IMR-90 (cell line): Measurements from ENCODE around the gene EPHB1. TPM values are rescaled to one million over a fixed set of nuclear protein-coding genes. Genes with fewer than 3 reads are reported as not detected.

Experiments used
- ATAC-seq: fragments of 200-7000 bp; cut with Tn5 transposase; 2 replicates; pipeline ENCODE4 v1.9.1; 2020; ENCODE audit warnings: low read depth, mild to moderate bottlenecking, moderate library complexity
- BruUV-seq: library from RNA; stranded (reverse); fragments of 400-500 nt; replicated peaks from 2 replicates; lab custom pipeline; 2021; lab: Mats Ljungman, UMichigan
- CTCF ChIA-PET: fragments of 300-600 bp; formaldehyde crosslinking; extraction: SDS; loops from one replicate; lab custom pipeline; 2021; ENCODE audit warnings: antibody characterized with exemption; lab: Yijun Ruan, JAX
- POLR2A ChIA-PET: fragments of 300-600 bp; sonication (Branson Sonifier 250); formaldehyde crosslinking; loops from one replicate; lab custom pipeline; 2022; ENCODE audit warnings: antibody characterized with exemption; ENCODE audit not compliant: unreplicated experiment; lab: Charles Lee
- DNase-seq: peaks from one replicate; pipeline ENCODE4 v3.0.0; 2013
- H2AFZ ChIP-seq: replicated peaks from 2 replicates; pipeline ENCODE3; 2013; ENCODE audit warnings: low read length, mild to moderate bottlenecking; ENCODE audit not compliant: poor library complexity
- H2AK5ac ChIP-seq: 2 replicates; pipeline ENCODE4 v1.6.1; 2013; ENCODE audit warnings: low read depth, low read length, inconsistent platforms
- H2AK9ac ChIP-seq: replicated peaks from 2 replicates; pipeline ENCODE3; 2013; ENCODE audit warnings: mild to moderate bottlenecking, low read depth, low read length, moderate library complexity; ENCODE audit not compliant: poor library complexity
- H2BK120ac ChIP-seq: 2 replicates; pipeline ENCODE4 v1.6.1; 2013; ENCODE audit warnings: low read depth, low read length, inconsistent platforms
- H2BK15ac ChIP-seq: 3 replicates; pipeline ENCODE4 v1.6.1; 2013; ENCODE audit warnings: low read depth, low read length, inconsistent platforms
- H2BK20ac ChIP-seq: 2 replicates; pipeline ENCODE4 v1.6.1; 2013; ENCODE audit warnings: low read depth, mild to moderate bottlenecking, inconsistent platforms, low read length, moderate library complexity
- H2BK5ac ChIP-seq: 2 replicates; pipeline ENCODE4 v1.6.1; 2013; ENCODE audit warnings: mild to moderate bottlenecking, low read depth, low read length, inconsistent platforms; ENCODE audit not compliant: poor library complexity, severe bottlenecking
- H3K14ac ChIP-seq: replicated peaks from 2 replicates; pipeline ENCODE4 v1.6.1; 2013; ENCODE audit warnings: low read depth, low read length, inconsistent platforms
- H3K18ac ChIP-seq: 2 replicates; pipeline ENCODE4 v1.6.1; 2013; ENCODE audit warnings: low read depth, low read length, control low read depth
- H3K23ac ChIP-seq: 2 replicates; pipeline ENCODE4 v1.6.1; 2013; ENCODE audit warnings: low read depth, low read length, inconsistent platforms
- H3K27ac ChIP-seq: 2 replicates; pipeline ENCODE4 v1.5.1; 2013; ENCODE audit warnings: mild to moderate bottlenecking, control low read depth, low read length; ENCODE audit not compliant: insufficient read depth
- H3K27me3 ChIP-seq: 2 replicates; pipeline ENCODE4 v1.6.1; 2013; ENCODE audit warnings: low read length; ENCODE audit not compliant: control insufficient read depth, insufficient read depth
- H3K36me3 ChIP-seq: 2 replicates; pipeline ENCODE4 v1.6.1; 2013; ENCODE audit warnings: low read length, mixed read lengths; ENCODE audit not compliant: control insufficient read depth, insufficient read depth
- H3K4ac ChIP-seq: 2 replicates; pipeline ENCODE4 v1.6.1; 2013; ENCODE audit warnings: low read depth, low read length, inconsistent platforms
- H3K4me1 ChIP-seq: 2 replicates; pipeline ENCODE4 v1.6.1; 2013; ENCODE audit warnings: low read length, mixed read lengths; ENCODE audit not compliant: control insufficient read depth, insufficient read depth
- H3K4me2 ChIP-seq: 2 replicates; pipeline ENCODE4 v1.6.1; 2013; ENCODE audit warnings: low read depth, mild to moderate bottlenecking, control low read depth, low read length, moderate library complexity
- H3K4me3 ChIP-seq: 2 replicates; pipeline ENCODE4 v1.5.1; 2013; ENCODE audit warnings: low read depth, mild to moderate bottlenecking, control low read depth, low read length, moderate library complexity; ENCODE audit not compliant: insufficient read depth
- H3K56ac ChIP-seq: 2 replicates; pipeline ENCODE4 v1.6.1; 2013; ENCODE audit warnings: low read length, inconsistent platforms; ENCODE audit not compliant: insufficient read depth; ENCODE audit errors: extremely low read depth
- H3K79me1 ChIP-seq, 2 experiments: 2 replicates each; pipeline ENCODE4 v1.6.1; 2013; ENCODE audit warnings: low read length in 2 of 2, inconsistent platforms in 1 of 2, low read depth in 1 of 2
- H3K9ac ChIP-seq: 2 replicates; pipeline ENCODE4 v1.6.1; 2013; ENCODE audit warnings: low read depth, low read length, control low read depth
- H3K9me1 ChIP-seq: 2 replicates; pipeline ENCODE4 v1.6.1; 2013; ENCODE audit warnings: low read length, inconsistent platforms; ENCODE audit not compliant: insufficient read depth
- H3K9me3 ChIP-seq: 2 replicates; pipeline ENCODE4 v1.6.1; 2013; ENCODE audit warnings: low read length; ENCODE audit not compliant: control insufficient read depth, insufficient read depth
- H4K20me1 ChIP-seq: 2 replicates; pipeline ENCODE4 v1.6.1; 2013; ENCODE audit warnings: low read length, inconsistent platforms; ENCODE audit not compliant: insufficient read depth
- H4K5ac ChIP-seq: 2 replicates; pipeline ENCODE4 v1.6.1; 2013; ENCODE audit warnings: mild to moderate bottlenecking, low read depth, low read length, control low read depth
- H4K8ac ChIP-seq, 2 experiments: 2 replicates each; pipeline ENCODE4 v1.6.1; 2013; ENCODE audit warnings: low read depth in 2 of 2, low read length in 2 of 2, control low read depth in 1 of 2, inconsistent platforms in 1 of 2
- H4K91ac ChIP-seq: 2 replicates; pipeline ENCODE4 v1.6.1; 2013; ENCODE audit warnings: low read depth, low read length, inconsistent platforms; ENCODE audit not compliant: insufficient read depth
- CEBPB ChIP-seq: IDR thresholded peaks from 2 replicates; pipeline ENCODE4 v1.6.1; 2012; ENCODE audit warnings: low read depth, low read length, improper control_type of control experiment
- CHD1 ChIP-seq: IDR thresholded peaks from 2 replicates; pipeline ENCODE4 v1.6.1; 2012; ENCODE audit warnings: low read depth, low read length, improper control_type of control experiment
- MAZ ChIP-seq: IDR thresholded peaks from 2 replicates; pipeline ENCODE4 v1.6.1; 2012; ENCODE audit warnings: low read depth, mild to moderate bottlenecking, low read length, improper control_type of control experiment, moderate library complexity, borderline replicate concordance
- MXI1 ChIP-seq: IDR thresholded peaks from 2 replicates; pipeline ENCODE4 v1.6.1; 2012; ENCODE audit warnings: low read depth, mild to moderate bottlenecking, low read length, moderate library complexity, borderline replicate concordance
- RAD21 ChIP-seq: IDR thresholded peaks from 2 replicates; pipeline ENCODE4 v1.6.1; 2012; ENCODE audit warnings: low read length, improper control_type of control experiment
- SMC3 ChIP-seq: fragments of 150-350 bp; IDR thresholded peaks from 2 replicates; pipeline ENCODE4 v1.6.1; 2016; ENCODE audit warnings: low read depth, mild to moderate bottlenecking, antibody characterized with exemption, low read length, moderate library complexity
- whole genome bisulfite sequencing, 2 experiments: methylation state at CpG; one replicate each; pipeline versions ENCODE4 v1.1.5 to v1.1.7; 2013; ENCODE audit warnings: missing lambda C conversion rate in 2 of 2; ENCODE audit not compliant: insufficient read length in 1 of 2; ENCODE audit errors: extremely low coverage in 2 of 2; 5-methylcytosine and 5-hydroxymethylcytosine counted together
- dilution Hi-C: fragments of 300-500 bp; cut with HindIII; formaldehyde crosslinking; loops from one replicate; pipeline ENCODE4 v1.14.3; 2018; ENCODE audit warnings: low sequenced_read_pairs; ENCODE audit not compliant: unreplicated experiment
- in situ Hi-C: fragments of 300-500 bp; cut with MboI; formaldehyde crosslinking; loops from 3 replicates; pipeline ENCODE4 v1.14.3; 2019; ENCODE audit warnings: low sequenced_read_pairs, inconsistent platforms, mixed read lengths
- intact Hi-C: fragments of 100-400 bp; cut with micrococcal nuclease; formaldehyde crosslinking; loops from 2 replicates; pipeline ENCODE4 v1.10.0; 2022
- polyA plus RNA-seq, 3 experiments: library from polyadenylated mRNA; depleted of rRNA; stranded (reverse); fragments of >200 nt; gene quantifications; 2 replicates each; pipeline ENCODE4 v1.2.3, GENCODE V29; 2012; ENCODE audit warnings: low replicate concordance in 1 of 3
- total RNA-seq: library from RNA; depleted of rRNA; stranded (reverse); fragments of >200 nt; gene quantifications from 2 replicates; pipeline ENCODE4 v1.2.3, GENCODE V29; 2012

The EPHB1 gene
- total and polyA plus RNA-seq, 2 of the 4 experiments (the other 2 are of a cell fraction), result 0.17 to 0.36 TPM

DNA sequence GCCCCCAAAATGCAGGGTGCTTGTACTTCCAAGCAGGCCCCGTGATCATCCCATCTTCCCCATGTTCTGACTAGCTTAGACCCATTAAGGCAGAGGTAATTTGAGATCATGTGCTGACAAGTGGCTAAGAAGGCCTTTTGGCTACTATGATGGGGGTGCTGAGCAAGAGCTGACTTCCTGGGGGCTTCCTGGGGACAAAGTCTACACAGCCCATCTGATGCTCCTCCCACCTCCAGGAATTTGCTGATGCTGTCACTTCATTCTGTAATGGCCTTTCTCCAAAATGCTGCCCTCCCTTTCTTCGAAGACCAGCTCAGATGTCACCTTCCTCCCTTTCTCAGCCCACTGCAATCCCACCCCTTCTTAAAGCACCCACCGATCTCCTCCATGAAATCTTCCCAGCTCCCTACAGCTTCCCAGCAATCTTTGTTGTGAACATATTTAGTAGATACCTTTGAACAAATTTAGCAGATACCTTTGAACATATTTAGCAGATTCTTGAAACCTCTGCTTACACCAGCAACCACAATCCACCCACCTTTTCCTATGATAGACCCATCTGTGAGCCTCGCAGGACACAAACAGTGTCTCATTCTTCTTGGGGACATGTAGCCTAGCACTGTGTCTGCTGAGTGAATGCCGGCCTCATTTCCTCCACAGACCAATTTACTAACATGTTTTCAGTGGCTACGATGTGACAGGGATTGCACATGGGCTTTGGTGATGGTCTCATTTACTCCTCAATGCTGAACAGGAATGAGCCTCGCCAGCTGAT is 223.3 kb downstream of the EPHB1 start:
- H3K23ac ChIP-seq, result no peak overlapping the region
- no peaks in the 10 kb centered on the region for H3K4me1 ChIP-seq
- dilution Hi-C loops (no loop called here), in situ Hi-C loops (no loop called here), intact Hi-C loops (no loop called here)
- no peaks in the 10 kb centered on the region for H3K9me1 ChIP-seq
- no peak overlapping the region for H3K4me3 ChIP-seq
- ChIA-PET POLR2A (interaction anchor here (0.5 kb wide), 1 partner anchor 1096 kb away, joined by 5 read pairs; no protein-coding TSS in a partner anchor), CTCF (no interaction called here)
- no peak overlapping the region for H2BK20ac ChIP-seq
- DNase-seq (no peak), ATAC-seq (no peak)
- no peak overlapping the region for H3K9ac ChIP-seq
- H3K56ac ChIP-seq, result no peak overlapping the region
- H2BK5ac ChIP-seq, result no peak overlapping the region
- no peaks in the 10 kb centered on the region for H3K36me3 ChIP-seq
- H3K4me2 ChIP-seq, result no peak overlapping the region
- no peak overlapping the region for H2BK120ac ChIP-seq
- H3K14ac ChIP-seq, result no peak overlapping the region
- no peaks in the 10 kb centered on the region for H3K79me1 ChIP-seq
- H2BK15ac ChIP-seq, result no peak overlapping the region
- H3K9me3 ChIP-seq, result no peaks in the 10 kb centered on the region
- H3K27me3 ChIP-seq, result no peaks in the 10 kb centered on the region
- no peak overlapping the region for H2AK9ac ChIP-seq
- H4K5ac ChIP-seq, result no peak overlapping the region
- 29% methylated on average over 2 of the region's 7 CpGs; no CpG with 5 or more reads in 1 of the 2 experiments for WGBS, 2 experiments
- H3K4ac ChIP-seq, result no peak overlapping the region
- no peaks in the 10 kb centered on the region for H4K20me1 ChIP-seq
- TF ChIP-seq CEBPB (no peak), MXI1 (no peak), RAD21 (no peak), SMC3 (no peak), MAZ (no peak), CHD1 (no peak)
- H3K27ac ChIP-seq, result no peak overlapping the region
- BruUV-seq, result no TSS peak
- H2AK5ac ChIP-seq, result no peak overlapping the region
- H4K8ac ChIP-seq, result no peak overlapping the region
- no peak overlapping the region for H4K91ac ChIP-seq
- H3K18ac ChIP-seq, result no peak overlapping the region
- no peak overlapping the region for H2AFZ ChIP-seq
